ENCODE results near the gene LETMD1. TPM values are rescaled to one million over a fixed set of nuclear protein-coding genes. Genes with fewer than 3 reads are reported as not detected.

Gene LETMD1
- total and polyA plus RNA-seq, 2 of the 13 experiments (the other 11 are each of a cell fraction or from before 2014, with no cell fraction given), result 43.3 to 87.7 TPM

- no peak for TF ChIP-seq ZNF646 (CRISPR knock-in tag; IDR thresholded peaks at IDR 0.05)
- TF ChIP-seq, protein P1, sequence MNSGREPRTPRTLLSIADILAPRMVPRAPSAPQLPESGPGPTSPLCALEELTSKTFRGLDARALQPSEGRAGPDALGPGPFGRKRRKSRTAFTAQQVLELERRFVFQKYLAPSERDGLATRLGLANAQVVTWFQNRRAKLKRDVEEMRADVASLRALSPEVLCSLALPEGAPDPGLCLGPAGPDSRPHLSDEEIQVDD (CRISPR knock-in tag; IDR thresholded peaks at IDR 0.05; ENCODE audit: borderline replicate concordance), result no peak; the same call in 1 of the 2 replicates
- no peak for TF ChIP-seq ZNF761 (CRISPR knock-in tag; conservative IDR thresholded peaks at IDR 0.05)
- TF ChIP-seq, protein P2, sequence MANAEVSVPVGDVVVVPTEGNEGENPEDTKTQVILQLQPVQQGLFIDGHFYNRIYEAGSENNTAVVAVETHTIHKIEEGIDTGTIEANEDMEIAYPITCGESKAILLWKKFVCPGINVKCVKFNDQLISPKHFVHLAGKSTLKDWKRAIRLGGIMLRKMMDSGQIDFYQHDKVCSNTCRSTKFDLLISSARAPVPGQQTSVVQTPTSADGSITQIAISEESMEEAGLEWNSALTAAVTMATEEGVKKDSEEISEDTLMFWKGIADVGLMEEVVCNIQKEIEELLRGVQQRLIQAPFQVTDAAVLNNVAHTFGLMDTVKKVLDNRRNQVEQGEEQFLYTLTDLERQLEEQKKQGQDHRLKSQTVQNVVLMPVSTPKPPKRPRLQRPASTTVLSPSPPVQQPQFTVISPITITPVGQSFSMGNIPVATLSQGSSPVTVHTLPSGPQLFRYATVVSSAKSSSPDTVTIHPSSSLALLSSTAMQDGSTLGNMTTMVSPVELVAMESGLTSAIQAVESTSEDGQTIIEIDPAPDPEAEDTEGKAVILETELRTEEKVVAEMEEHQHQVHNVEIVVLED (CRISPR knock-in tag; IDR thresholded peaks at IDR 0.05; ENCODE audit: borderline replicate concordance), result peak; percentile 97
- TF ChIP-seq ZNF660 (CRISPR knock-in tag; IDR thresholded peaks at IDR 0.05; ENCODE audit: borderline replicate concordance, low read depth), result no peak
- TF ChIP-seq ZSCAN29 (CRISPR knock-in tag; conservative IDR thresholded peaks at IDR 0.05), result no peak
- TF ChIP-seq PHF20 (CRISPR knock-in tag; IDR thresholded peaks at IDR 0.05), result peak; percentile 60; the same call in 1 of the 2 replicates
- peak in 1 of 2 experiments; percentile 58; a peak in 1 of 4 replicates for TF ChIP-seq KLF16 (CRISPR knock-in tag; IDR thresholded peaks at IDR 0.05)
- peak; percentile 11; the same call in 1 of the 2 replicates for TF ChIP-seq NCOA2 (CRISPR knock-in tag; IDR thresholded peaks at IDR 0.05)
- no peak; the same call in 1 of the 2 replicates for TF ChIP-seq PRDM4 (CRISPR knock-in tag; IDR thresholded peaks at IDR 0.05; ENCODE audit: borderline replicate concordance)
- TF ChIP-seq ZNF746 (CRISPR knock-in tag; IDR thresholded peaks at IDR 0.05), result no peak
- peak; percentile 55 for TF ChIP-seq HES4 (CRISPR knock-in tag; IDR thresholded peaks at IDR 0.05; ENCODE audit: borderline replicate concordance)
- TF ChIP-seq HHEX (CRISPR knock-in tag; IDR thresholded peaks at IDR 0.05), result no peak
- peak; percentile 67 for TF ChIP-seq SP4 (CRISPR knock-in tag; IDR thresholded peaks at IDR 0.05)
- no peak for TF ChIP-seq CBX2 (IDR thresholded peaks at IDR 0.05; ENCODE audit: low read depth, low read length)
- TF ChIP-seq CBX2 (CRISPR knock-in tag; IDR thresholded peaks at IDR 0.05; ENCODE audit: low read depth), result no peak
- TF ChIP-seq TAF15 (IDR thresholded peaks at IDR 0.05; ENCODE audit: low read depth, low read length, poor library complexity, severe bottlenecking), result no peak
- no peak for TF ChIP-seq ZNF460 (CRISPR knock-in tag; IDR thresholded peaks at IDR 0.05; ENCODE audit: borderline replicate concordance)
Observed at GRCh38 chr12:51083126-51083833, 35.2 kb downstream of the LETMD1 start, which contains the start of gene CSRNP2 (continued).
